Sigmoid colon (tissue), 7 donors: ENCODE measurements around the gene LRRN4. TPM values are rescaled to one million over a fixed set of nuclear protein-coding genes. Genes with fewer than 3 reads are reported as not detected.
A peak's percentile ranks its signal among the peaks of the same experiment; 100 is the strongest.

Source experiments
- DNase-seq: peaks from one replicate; pipeline ENCODE4 v3.0.0-alpha.2; 2019
- H3K27ac ChIP-seq, 4 donors: fragments of 200-600 bp; sonication (generic); one replicate each; pipeline ENCODE4 v1.5.1; 2016 to 2019; ENCODE audit warnings: mild to moderate bottlenecking in 1 of 4
- H3K27me3 ChIP-seq, 3 donors: fragments of 200-600 bp; sonication (generic); one replicate each; pipeline ENCODE4 v1.5.1; 2019; ENCODE audit warnings: mild to moderate bottlenecking in 1 of 3
- H3K36me3 ChIP-seq, 4 donors: fragments of 200-600 bp; sonication (generic); one replicate each; pipeline ENCODE4 v1.5.1; 2016 to 2019
- H3K4me1 ChIP-seq, 4 donors: fragments of 200-600 bp; sonication (generic); one replicate each; pipeline ENCODE4 v1.5.1; 2017 to 2019
- H3K4me3 ChIP-seq, 4 donors: fragments of 200-600 bp; sonication (generic); one replicate each; pipeline ENCODE4 v1.5.1; 2017 to 2019; ENCODE audit warnings: mild to moderate bottlenecking in 2 of 4, moderate library complexity in 1 of 4
- H3K9me3 ChIP-seq, 4 donors: fragments of 200-600 bp in 3 of 4; sonication (generic) in 3 of 4; one replicate each; pipeline versions ENCODE4 v1.5.1 to v1.6.1; 2013 to 2019
- EP300 ChIP-seq, 4 donors: sonication (generic); formaldehyde crosslinking; IDR thresholded peaks; one replicate each; pipeline ENCODE4 v1.6.1; 2017; ENCODE audit warnings: antibody characterized with exemption in 4 of 4
- POLR2A ChIP-seq, 2 donors: fragments of 450-650 bp; IDR thresholded peaks; one replicate each; pipeline ENCODE4 v1.6.1; 2016; ENCODE audit warnings: antibody characterized with exemption in 2 of 2, mild to moderate bottlenecking in 2 of 2, moderate library complexity in 2 of 2
- POLR2AphosphoS5 ChIP-seq, 4 donors: sonication (generic); formaldehyde crosslinking; IDR thresholded peaks; one replicate each; pipeline ENCODE4 v1.6.1; 2017; ENCODE audit warnings: antibody characterized with exemption in 4 of 4
- WGBS, 2 donors: extraction: QIAGEN DNeasy Blood & Tissue Kit; methylation state at CpG; one replicate each; pipeline ENCODE4 v1.1.7; 2013; 5-methylcytosine and 5-hydroxymethylcytosine counted together
- intact Hi-C: fragments of 100-400 bp; cut with DNase I; formaldehyde crosslinking; loops from one replicate; pipeline ENCODE4 v1.15.1; 2023
- polyA plus RNA-seq, 3 donors: library from polyadenylated mRNA; stranded (reverse); fragments of 200-250 nt; gene quantifications; one replicate each; pipeline ENCODE4 v1.2.3, GENCODE V29; 2013
- total RNA-seq, 4 donors: library from RNA; depleted of rRNA; stranded (reverse); fragments of >200 nt; gene quantifications; one replicate each; pipeline ENCODE4 v1.1.0, GENCODE V29; 2016
- TF ChIP-seq, protein P1 (sequence below), 4 experiments: fragments of 450-650 bp in 3 of 4; fragments of 200-600 bp in 1 of 4; IDR thresholded peaks; one replicate each; pipeline ENCODE4 v1.5.1; 2016 to 2019; ENCODE audit warnings: antibody characterized with exemption in 4 of 4, mild to moderate bottlenecking in 3 of 4, moderate library complexity in 2 of 4
- donor health status: healthy with polysubstance abuse.
- donor health status: Bipolar disorder and iron deficiency.
- donor health status: healthy.

Gene LRRN4
- total and polyA plus RNA-seq, 7 donors: 0.04 to 0.16 TPM; not detected in 5

DNA sequence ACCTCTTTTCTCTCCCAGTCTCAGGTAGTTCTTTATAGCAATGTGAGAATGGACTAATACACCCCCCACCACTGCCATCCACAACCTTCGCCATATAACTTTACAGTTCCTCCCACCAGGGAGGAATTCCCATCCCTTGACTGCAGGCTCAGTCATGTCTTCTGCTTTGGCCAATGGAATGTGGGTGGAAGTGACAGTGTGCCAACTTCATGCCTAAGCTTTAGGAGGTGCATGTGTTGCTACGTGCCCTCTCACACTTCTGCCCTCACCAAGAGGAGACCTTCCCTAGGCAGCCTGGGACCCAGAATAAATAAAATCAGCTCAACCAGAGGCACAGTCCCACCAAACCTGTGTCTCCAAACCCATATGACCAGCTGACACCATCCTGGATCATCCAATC lies 33.0 kb upstream of the LRRN4 start:
- 44 to 93% methylated on average over 2 of the region's 2 CpGs for whole genome bisulfite sequencing, 2 donors
- Histone ChIP-seq H3K27me3 (no peaks in the 10 kb centered on the region), H3K27ac (no peak overlapping the region), H3K9me3 (no peaks in the 10 kb centered on the region), H3K36me3 (no peaks in the 10 kb centered on the region), H3K4me3 (no peak overlapping the region), H3K4me1 (no peaks in the 10 kb centered on the region)
- no peak for DNase-seq
- TF ChIP-seq POLR2A (IDR thresholded peaks at IDR 0.05) (no peak), POLR2AphosphoS5 (IDR thresholded peaks at IDR 0.05) (no peak), EP300 (IDR thresholded peaks at IDR 0.05) (no peak)
- TF ChIP-seq, protein P1, sequence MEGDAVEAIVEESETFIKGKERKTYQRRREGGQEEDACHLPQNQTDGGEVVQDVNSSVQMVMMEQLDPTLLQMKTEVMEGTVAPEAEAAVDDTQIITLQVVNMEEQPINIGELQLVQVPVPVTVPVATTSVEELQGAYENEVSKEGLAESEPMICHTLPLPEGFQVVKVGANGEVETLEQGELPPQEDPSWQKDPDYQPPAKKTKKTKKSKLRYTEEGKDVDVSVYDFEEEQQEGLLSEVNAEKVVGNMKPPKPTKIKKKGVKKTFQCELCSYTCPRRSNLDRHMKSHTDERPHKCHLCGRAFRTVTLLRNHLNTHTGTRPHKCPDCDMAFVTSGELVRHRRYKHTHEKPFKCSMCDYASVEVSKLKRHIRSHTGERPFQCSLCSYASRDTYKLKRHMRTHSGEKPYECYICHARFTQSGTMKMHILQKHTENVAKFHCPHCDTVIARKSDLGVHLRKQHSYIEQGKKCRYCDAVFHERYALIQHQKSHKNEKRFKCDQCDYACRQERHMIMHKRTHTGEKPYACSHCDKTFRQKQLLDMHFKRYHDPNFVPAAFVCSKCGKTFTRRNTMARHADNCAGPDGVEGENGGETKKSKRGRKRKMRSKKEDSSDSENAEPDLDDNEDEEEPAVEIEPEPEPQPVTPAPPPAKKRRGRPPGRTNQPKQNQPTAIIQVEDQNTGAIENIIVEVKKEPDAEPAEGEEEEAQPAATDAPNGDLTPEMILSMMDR (IDR thresholded peaks at IDR 0.05): no peak
- intact Hi-C loops: no loop called here

DNA sequence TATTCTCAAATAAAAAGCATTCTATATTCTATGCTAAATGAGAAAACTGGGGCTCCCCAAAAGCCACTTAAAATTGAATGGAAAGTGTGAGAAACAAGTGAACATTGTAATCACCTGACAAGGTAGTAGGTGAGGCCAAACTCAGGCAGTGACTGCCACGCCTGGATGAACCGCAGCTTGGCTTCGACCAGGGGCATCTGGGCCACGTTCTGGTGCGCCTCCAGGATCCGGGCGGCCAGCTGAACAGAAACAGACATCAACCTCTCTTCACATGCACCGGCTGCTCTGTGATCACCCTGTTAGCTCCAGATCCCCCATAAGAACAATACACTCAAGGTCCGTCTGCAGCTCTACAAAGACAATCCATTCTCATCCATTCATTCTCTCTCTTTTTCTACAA lies 30.1 kb upstream of the LRRN4 start:
- intact Hi-C loops: no loop called here
- H3K27ac ChIP-seq: no peak overlapping the region
- no peaks in the 10 kb centered on the region for H3K36me3 ChIP-seq
- no peak for DNase-seq
- H3K27me3 ChIP-seq: no peaks in the 10 kb centered on the region
- WGBS, 2 donors: 75 to 83% methylated on average over 9 of the region's 9 CpGs
- H3K9me3 ChIP-seq: no peaks in the 10 kb centered on the region
- no peaks in the 10 kb centered on the region for H3K4me1 ChIP-seq
- H3K4me3 ChIP-seq: no peak overlapping the region
- TF ChIP-seq EP300 (IDR thresholded peaks at IDR 0.05) (no peak), POLR2AphosphoS5 (IDR thresholded peaks at IDR 0.05) (no peak), POLR2A (IDR thresholded peaks at IDR 0.05) (no peak)
- TF ChIP-seq, protein P1 (IDR thresholded peaks at IDR 0.05): no peak

GRCh38 chr20:6081236-6081635 lies 27.4 kb upstream of the LRRN4 start:
- DNase-seq: no peak
- intact Hi-C loops: no loop called here
- no peak overlapping the region for H3K4me3 ChIP-seq
- no peaks in the 10 kb centered on the region for H3K36me3 ChIP-seq
- no peak overlapping the region for H3K27ac ChIP-seq
- H3K4me1 ChIP-seq: no peaks in the 10 kb centered on the region
- H3K27me3 ChIP-seq: no peaks in the 10 kb centered on the region
- no peak for TF ChIP-seq EP300 (IDR thresholded peaks at IDR 0.05)
- no peak for TF ChIP-seq POLR2AphosphoS5 (IDR thresholded peaks at IDR 0.05)
- H3K9me3 ChIP-seq: no peaks in the 10 kb centered on the region
- 88 to 93% methylated on average over 2 of the region's 2 CpGs for WGBS, 2 donors

DNA sequence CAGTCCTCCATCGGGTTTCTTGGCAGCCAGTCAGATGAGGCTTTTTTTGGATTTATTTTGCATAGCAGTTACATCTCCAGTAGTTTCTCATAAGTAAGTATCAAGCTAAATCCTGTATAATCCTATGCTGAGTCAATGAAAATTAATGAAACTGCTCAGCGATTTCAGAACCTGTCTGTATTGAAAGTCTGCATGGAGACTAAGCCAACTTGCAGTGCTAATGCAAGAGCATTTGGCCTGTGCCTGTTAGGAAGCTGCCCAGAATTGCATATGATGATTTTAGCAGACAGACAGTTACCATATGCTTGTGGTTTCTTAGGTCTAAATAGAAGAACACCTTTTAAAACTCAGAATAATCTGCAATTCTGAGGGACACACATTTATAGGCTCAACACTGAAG lies 25.2 kb upstream of the LRRN4 start:
- no peaks in the 10 kb centered on the region for H3K27me3 ChIP-seq
- no peaks in the 10 kb centered on the region for H3K36me3 ChIP-seq
- H3K27ac ChIP-seq: no peak overlapping the region
- intact Hi-C loops: no loop called here
- DNase-seq: no peak
- H3K9me3 ChIP-seq: no peaks in the 10 kb centered on the region
- peaks cover 0 to 12% (median 5%) of the 10 kb centered on the region in 4 donors for H3K4me1 ChIP-seq
- TF ChIP-seq POLR2AphosphoS5 (IDR thresholded peaks at IDR 0.05): no peak
- TF ChIP-seq POLR2A (IDR thresholded peaks at IDR 0.05): no peak
- TF ChIP-seq EP300 (IDR thresholded peaks at IDR 0.05): no peak
- TF ChIP-seq, protein P1 (IDR thresholded peaks at IDR 0.05): no peak
- 74 to 80% methylated on average over 2 of the region's 2 CpGs for WGBS, 2 donors
- no peak overlapping the region for H3K4me3 ChIP-seq

DNA sequence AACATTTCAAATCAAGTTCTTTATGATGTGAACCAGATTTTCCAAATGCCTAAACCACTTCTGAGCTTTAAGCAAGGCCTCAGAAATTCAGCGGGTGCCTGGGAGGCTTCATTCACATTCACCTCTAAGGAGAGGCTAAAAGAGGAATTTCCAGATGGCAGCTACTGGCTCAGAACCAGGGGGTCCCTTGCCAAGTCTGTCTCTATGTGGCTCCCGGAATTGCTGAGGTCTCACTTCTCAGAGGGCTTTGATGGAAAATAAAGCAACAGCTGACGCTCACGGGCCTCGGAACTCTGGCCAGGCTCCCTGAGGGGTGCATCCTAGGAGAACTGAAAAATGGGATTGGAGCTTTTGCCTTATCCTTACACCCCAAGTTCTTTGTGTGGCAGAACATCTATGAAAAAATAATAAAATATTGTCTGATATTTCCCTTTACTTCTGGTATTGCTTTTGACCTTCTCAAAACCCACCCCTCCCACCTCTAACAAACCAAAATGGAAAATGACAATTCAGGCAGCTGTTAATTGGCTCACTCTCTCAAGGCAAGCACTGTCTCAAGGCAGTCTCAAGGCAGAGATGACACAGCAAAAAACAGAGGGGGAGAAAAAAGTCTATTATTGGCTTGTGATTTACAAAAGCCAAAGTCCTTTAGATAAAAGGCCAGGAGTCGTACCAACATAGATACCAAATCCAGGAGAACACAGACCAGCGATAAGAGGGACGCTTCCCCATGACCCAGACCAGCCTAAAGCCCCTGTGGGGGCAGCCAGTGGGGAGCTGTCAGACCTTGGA lies 21.8 kb upstream of the LRRN4 start:
- Histone ChIP-seq H3K36me3 (no peaks in the 10 kb centered on the region), H3K9me3 (no peaks in the 10 kb centered on the region), H3K4me1 (peaks cover 0 to 12% (median 5%) of the 10 kb centered on the region in 4 donors), H3K27ac (peak overlapping the region in 1 of 4 donors; percentile 4), H3K27me3 (no peaks in the 10 kb centered on the region), H3K4me3 (no peak overlapping the region)
- intact Hi-C loops: no loop called here
- TF ChIP-seq POLR2AphosphoS5 (IDR thresholded peaks at IDR 0.05) (no peak), EP300 (IDR thresholded peaks at IDR 0.05) (no peak)
- DNase-seq: no peak
- 78 to 84% methylated on average over 8 of the region's 8 CpGs for WGBS, 2 donors
